Osteoblast (primary cell): ENCODE data around the gene LILRA1. TPM values are rescaled to one million over a fixed set of nuclear protein-coding genes. Genes with fewer than 3 reads are reported as not detected.
"Not testable (repeated sequence)": the region's sequence is repeated elsewhere in the genome, so short reads cannot be mapped to it uniquely, and the experiment has no call there.

Source experiments
- DNase-seq: peaks from one replicate; pipeline ENCODE4 v3.0.0; 2011; ENCODE audit warnings: low spot score, mixed read lengths; ENCODE audit not compliant: insufficient read length; ENCODE audit errors: missing footprints
- H2AFZ ChIP-seq: 2 replicates; pipeline ENCODE4 v1.6.0; 2011; ENCODE audit warnings: mild to moderate bottlenecking, low read length
- H3K27ac ChIP-seq: 2 replicates; pipeline ENCODE4 v1.5.1; 2011; ENCODE audit warnings: mild to moderate bottlenecking, low read depth, low read length, moderate library complexity
- H3K27me3 ChIP-seq: 2 replicates; pipeline ENCODE4 v1.6.0; 2012; ENCODE audit warnings: mild to moderate bottlenecking, control low read depth, inconsistent platforms, low read length, moderate library complexity; ENCODE audit not compliant: insufficient read depth
- H3K36me3 ChIP-seq: 2 replicates; pipeline ENCODE4 v1.5.1; 2011; ENCODE audit warnings: mild to moderate bottlenecking, low read length, control low read depth, moderate library complexity; ENCODE audit not compliant: insufficient read depth
- H3K4me1 ChIP-seq: 2 replicates; pipeline ENCODE4 v1.5.1; 2011; ENCODE audit warnings: mild to moderate bottlenecking, low read length, control low read depth, moderate library complexity; ENCODE audit not compliant: insufficient read depth
- H3K4me2 ChIP-seq: 2 replicates; pipeline ENCODE4 v1.6.0; 2011; ENCODE audit warnings: mild to moderate bottlenecking, low read length; ENCODE audit not compliant: insufficient read depth
- H3K4me3 ChIP-seq: fragments of 200-600 bp; sonication (generic); 3 replicates; pipeline ENCODE4 v1.5.1; 2012; ENCODE audit warnings: mild to moderate bottlenecking, low read length, inconsistent platforms; ENCODE audit not compliant: insufficient read depth
- H3K79me2 ChIP-seq: 2 replicates; pipeline ENCODE4 v1.6.0; 2012; ENCODE audit warnings: mild to moderate bottlenecking, low read length, control low read depth, inconsistent platforms; ENCODE audit not compliant: insufficient read depth
- H3K9me3 ChIP-seq: 2 replicates; pipeline ENCODE4 v1.5.1; 2011; ENCODE audit warnings: low read depth, low read length, control low read depth
- H4K20me1 ChIP-seq: 2 replicates; pipeline ENCODE4 v1.6.0; 2012; ENCODE audit warnings: mild to moderate bottlenecking, low read length, control low read depth; ENCODE audit not compliant: insufficient read depth
- total RNA-seq: library from RNA; depleted of rRNA; stranded (reverse); fragments of >200 nt; gene quantifications from 2 replicates; pipeline ENCODE4 v1.2.3, GENCODE V29; 2012
- TF ChIP-seq, protein P1 (sequence below): IDR thresholded peaks from 2 replicates; pipeline ENCODE4 v1.5.1; 2011; ENCODE audit warnings: mild to moderate bottlenecking, low read depth, low read length, moderate library complexity; ENCODE audit errors: extremely low read depth

The LILRA1 gene
- total RNA-seq, 1 donor = not detected

DNA sequence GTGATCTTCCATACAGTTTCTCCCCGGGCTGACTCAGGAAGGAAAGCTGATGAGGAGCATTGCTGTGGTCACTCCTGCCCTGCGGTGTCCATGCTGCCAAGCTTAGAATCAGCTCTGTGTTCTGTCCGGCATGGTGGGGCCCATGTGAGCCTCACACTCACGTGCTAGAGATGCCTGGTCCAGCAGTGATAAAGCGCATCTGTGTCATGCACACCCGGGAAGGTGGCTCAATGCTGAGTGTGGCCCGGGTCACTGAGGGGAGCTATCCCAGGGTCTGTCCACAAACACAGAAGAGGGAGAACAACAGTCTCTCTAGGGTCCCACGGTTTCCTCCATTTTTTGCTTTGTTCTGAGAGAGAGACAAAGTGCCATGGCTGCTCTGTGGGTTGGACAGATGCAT, 33.3 kb downstream of the LILRA1 start:
- Histone ChIP-seq H3K36me3 (no peaks in the 10 kb centered on the region), H3K27ac (no peak overlapping the region), H3K4me2 (no peak overlapping the region), H3K4me3 (no peak overlapping the region), H3K4me1 (no peaks in the 10 kb centered on the region), H3K9me3 (no peaks in the 10 kb centered on the region), H2AFZ (no peak overlapping the region), H3K27me3 (no peaks in the 10 kb centered on the region), H4K20me1 (no peaks in the 10 kb centered on the region), H3K79me2 (no peaks in the 10 kb centered on the region)
- TF ChIP-seq, protein P1, sequence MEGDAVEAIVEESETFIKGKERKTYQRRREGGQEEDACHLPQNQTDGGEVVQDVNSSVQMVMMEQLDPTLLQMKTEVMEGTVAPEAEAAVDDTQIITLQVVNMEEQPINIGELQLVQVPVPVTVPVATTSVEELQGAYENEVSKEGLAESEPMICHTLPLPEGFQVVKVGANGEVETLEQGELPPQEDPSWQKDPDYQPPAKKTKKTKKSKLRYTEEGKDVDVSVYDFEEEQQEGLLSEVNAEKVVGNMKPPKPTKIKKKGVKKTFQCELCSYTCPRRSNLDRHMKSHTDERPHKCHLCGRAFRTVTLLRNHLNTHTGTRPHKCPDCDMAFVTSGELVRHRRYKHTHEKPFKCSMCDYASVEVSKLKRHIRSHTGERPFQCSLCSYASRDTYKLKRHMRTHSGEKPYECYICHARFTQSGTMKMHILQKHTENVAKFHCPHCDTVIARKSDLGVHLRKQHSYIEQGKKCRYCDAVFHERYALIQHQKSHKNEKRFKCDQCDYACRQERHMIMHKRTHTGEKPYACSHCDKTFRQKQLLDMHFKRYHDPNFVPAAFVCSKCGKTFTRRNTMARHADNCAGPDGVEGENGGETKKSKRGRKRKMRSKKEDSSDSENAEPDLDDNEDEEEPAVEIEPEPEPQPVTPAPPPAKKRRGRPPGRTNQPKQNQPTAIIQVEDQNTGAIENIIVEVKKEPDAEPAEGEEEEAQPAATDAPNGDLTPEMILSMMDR = no peak
- DNase-seq = no peak

GRCh38 chr19:54627912-54628311, 34.5 kb downstream of the LILRA1 start:
- H3K4me2 ChIP-seq, H3K27ac ChIP-seq, H4K20me1 ChIP-seq, H3K4me1 ChIP-seq, H3K36me3 ChIP-seq, H2AFZ ChIP-seq, H3K27me3 ChIP-seq, H3K9me3 ChIP-seq, H3K79me2 ChIP-seq, DNase-seq, H3K4me3 ChIP-seq: not testable (repeated sequence)

GRCh38 chr19:54630262-54630661, 36.8 kb downstream of the LILRA1 start, which contains the start of gene LILRB1:
LILRB1 (plus strand) TSS chr19:54630484; CDS start chr19:54631074, 590 bp downstream.
- not testable (repeated sequence) for H3K9me3 ChIP-seq, H3K36me3 ChIP-seq, H3K27me3 ChIP-seq, H3K4me3 ChIP-seq, DNase-seq, H3K4me2 ChIP-seq, H3K79me2 ChIP-seq, H3K27ac ChIP-seq, H4K20me1 ChIP-seq, H2AFZ ChIP-seq, H3K4me1 ChIP-seq

DNA sequence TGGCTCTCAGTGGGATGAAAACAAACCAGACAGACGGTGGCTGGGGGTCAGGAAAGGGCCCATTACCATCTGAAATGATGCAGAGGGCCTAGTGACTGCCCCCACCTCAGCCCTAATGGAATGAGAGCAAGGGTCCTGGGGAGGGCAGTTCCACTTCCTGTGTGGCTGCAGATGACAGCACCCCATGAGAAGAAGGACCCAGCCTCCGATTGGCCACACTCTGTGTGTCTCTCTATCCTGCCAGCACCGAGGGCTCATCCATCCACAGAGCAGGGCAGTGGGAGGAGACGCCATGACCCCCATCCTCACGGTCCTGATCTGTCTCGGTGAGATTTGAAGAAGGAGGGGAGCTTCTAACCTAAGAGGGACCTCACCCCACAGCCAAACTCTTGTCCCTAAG, 37.4 kb downstream of the LILRA1 start:
- no peak overlapping the region for H2AFZ ChIP-seq
- TF ChIP-seq, protein P1 = no peak
- H3K4me1 ChIP-seq = no peaks in the 10 kb centered on the region
- no peaks in the 10 kb centered on the region for H3K27me3 ChIP-seq
- no peaks in the 10 kb centered on the region for H3K79me2 ChIP-seq
- no peaks in the 10 kb centered on the region for H4K20me1 ChIP-seq
- H3K36me3 ChIP-seq = no peaks in the 10 kb centered on the region
- H3K27ac ChIP-seq = no peak overlapping the region
- H3K4me2 ChIP-seq = no peak overlapping the region
- no peaks in the 10 kb centered on the region for H3K9me3 ChIP-seq
- H3K4me3 ChIP-seq = no peak overlapping the region
- DNase-seq = no peak

DNA sequence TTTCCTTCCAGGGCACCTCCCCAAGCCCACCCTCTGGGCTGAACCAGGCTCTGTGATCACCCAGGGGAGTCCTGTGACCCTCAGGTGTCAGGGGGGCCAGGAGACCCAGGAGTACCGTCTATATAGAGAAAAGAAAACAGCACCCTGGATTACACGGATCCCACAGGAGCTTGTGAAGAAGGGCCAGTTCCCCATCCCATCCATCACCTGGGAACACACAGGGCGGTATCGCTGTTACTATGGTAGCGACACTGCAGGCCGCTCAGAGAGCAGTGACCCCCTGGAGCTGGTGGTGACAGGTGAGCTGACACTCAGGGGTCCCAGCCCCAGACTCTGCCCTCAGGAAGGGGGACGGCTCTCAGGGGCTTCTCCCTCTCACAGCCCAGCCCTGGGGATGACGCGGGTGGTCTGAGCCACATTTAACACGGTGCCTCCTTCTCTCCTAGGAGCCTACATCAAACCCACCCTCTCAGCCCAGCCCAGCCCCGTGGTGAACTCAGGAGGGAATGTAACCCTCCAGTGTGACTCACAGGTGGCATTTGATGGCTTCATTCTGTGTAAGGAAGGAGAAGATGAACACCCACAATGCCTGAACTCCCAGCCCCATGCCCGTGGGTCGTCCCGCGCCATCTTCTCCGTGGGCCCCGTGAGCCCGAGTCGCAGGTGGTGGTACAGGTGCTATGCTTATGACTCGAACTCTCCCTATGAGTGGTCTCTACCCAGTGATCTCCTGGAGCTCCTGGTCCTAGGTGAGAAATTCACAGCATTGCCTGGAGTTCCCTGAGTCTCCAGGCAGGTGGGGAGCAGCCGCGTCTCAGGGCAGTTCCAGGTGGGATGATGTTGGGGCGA, 38.3 kb downstream of the LILRA1 start:
- H3K27ac ChIP-seq, H3K9me3 ChIP-seq, H3K4me2 ChIP-seq, H3K4me1 ChIP-seq, H2AFZ ChIP-seq, H3K79me2 ChIP-seq, H3K36me3 ChIP-seq, DNase-seq, H3K4me3 ChIP-seq, H4K20me1 ChIP-seq, H3K27me3 ChIP-seq: not testable (repeated sequence)

DNA sequence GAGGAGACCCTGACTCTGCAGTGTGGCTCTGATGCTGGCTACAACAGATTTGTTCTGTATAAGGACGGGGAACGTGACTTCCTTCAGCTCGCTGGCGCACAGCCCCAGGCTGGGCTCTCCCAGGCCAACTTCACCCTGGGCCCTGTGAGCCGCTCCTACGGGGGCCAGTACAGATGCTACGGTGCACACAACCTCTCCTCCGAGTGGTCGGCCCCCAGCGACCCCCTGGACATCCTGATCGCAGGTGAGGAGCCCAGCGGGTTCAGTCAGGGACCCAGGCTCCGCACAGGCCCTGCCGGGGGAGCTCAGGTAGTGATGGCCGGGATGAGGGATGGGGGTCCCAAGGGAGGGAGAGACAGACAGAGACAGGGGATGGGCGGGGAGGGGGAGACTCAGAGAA, 39.1 kb downstream of the LILRA1 start:
- not testable (repeated sequence) for H3K79me2 ChIP-seq, H3K4me1 ChIP-seq, H3K27me3 ChIP-seq, H4K20me1 ChIP-seq, H3K4me3 ChIP-seq, H3K9me3 ChIP-seq, H2AFZ ChIP-seq, H3K4me2 ChIP-seq, H3K36me3 ChIP-seq, H3K27ac ChIP-seq, DNase-seq
